Subcutaneous abdominal adipose tissue (tissue), 5 donors: ENCODE data around the gene ABCB11.

Experiments used
- H3K27ac ChIP-seq: one replicate; pipeline ENCODE4 v1.7.0; 2013; ENCODE audit warnings: low read depth, mild to moderate bottlenecking, inconsistent platforms, low read length, moderate library complexity
- H3K27me3 ChIP-seq, 5 donors: one replicate each; pipeline ENCODE4 v1.7.0; 2013; ENCODE audit warnings: low read length in 5 of 5, inconsistent platforms in 1 of 5; ENCODE audit not compliant: control insufficient read depth in 5 of 5, insufficient read depth in 4 of 5
- H3K36me3 ChIP-seq, 5 donors: one replicate each; pipeline ENCODE4 v1.7.0; 2013; ENCODE audit warnings: low read length in 5 of 5; ENCODE audit not compliant: control insufficient read depth in 5 of 5, insufficient read depth in 5 of 5
- H3K4me1 ChIP-seq, 5 donors: one replicate each; pipeline ENCODE4 v1.7.0; 2013; ENCODE audit warnings: low read length in 5 of 5, mild to moderate bottlenecking in 3 of 5, moderate library complexity in 1 of 5; ENCODE audit not compliant: control insufficient read depth in 5 of 5, insufficient read depth in 5 of 5
- H3K4me3 ChIP-seq, 5 donors: one replicate each; pipeline ENCODE4 v1.7.0; 2013; ENCODE audit warnings: low read length in 5 of 5, low read depth in 1 of 5
- H3K9ac ChIP-seq, 5 donors: one replicate each; pipeline ENCODE4 v1.7.0; 2013; ENCODE audit warnings: low read length in 5 of 5, mild to moderate bottlenecking in 4 of 5, moderate library complexity in 3 of 5
- H3K9me3 ChIP-seq, 5 donors: one replicate each; pipeline ENCODE4 v1.7.0; 2013; ENCODE audit warnings: low read length in 5 of 5; ENCODE audit not compliant: control insufficient read depth in 5 of 5
- donor health status: healthy.
- donor health status: healthy.
- donor health status: healthy.
- donor health status: healthy.
- donor health status: healthy.

Gene ABCB11

GRCh38 chr2:168903888-168904287 lies 127.2 kb downstream of the ABCB11 start:
- Histone ChIP-seq H3K36me3 (no peaks in the 10 kb centered on the region), H3K27ac (no peak overlapping the region), H3K27me3 (peaks cover 0 to 5% (median 2%) of the 10 kb centered on the region in 5 donors), H3K4me1 (no peaks in the 10 kb centered on the region), H3K9ac (no peak overlapping the region), H3K9me3 (no peaks in the 10 kb centered on the region), H3K4me3 (no peak overlapping the region)

GRCh38 chr2:168901003-168901402 lies 130.1 kb downstream of the ABCB11 start, which contains the start of gene G6PC2:
G6PC2 (plus strand) TSS chr2:168901291; CDS start chr2:168901332, 41 bp downstream.
- Histone ChIP-seq H3K9me3 (no peaks in the 10 kb centered on the region), H3K4me1 (no peaks in the 10 kb centered on the region), H3K27ac (no peak within 1 kb of the TSS), H3K36me3 (no peaks in the 10 kb centered on the region), H3K27me3 (no peaks in the 10 kb centered on the region), H3K4me3 (no peak within 1 kb of the TSS), H3K9ac (no peak within 1 kb of the TSS)

GRCh38 chr2:168897449-168897848 lies 133.7 kb downstream of the ABCB11 start:
- Histone ChIP-seq H3K4me3 (no peak overlapping the region), H3K4me1 (no peaks in the 10 kb centered on the region), H3K36me3 (no peaks in the 10 kb centered on the region), H3K9ac (no peak overlapping the region), H3K27me3 (no peaks in the 10 kb centered on the region), H3K9me3 (no peaks in the 10 kb centered on the region), H3K27ac (no peak overlapping the region)

GRCh38 chr2:168896783-168897182 lies 134.3 kb downstream of the ABCB11 start:
- Histone ChIP-seq H3K9ac (no peak overlapping the region), H3K27ac (no peak overlapping the region), H3K4me1 (no peaks in the 10 kb centered on the region), H3K9me3 (no peaks in the 10 kb centered on the region), H3K36me3 (no peaks in the 10 kb centered on the region), H3K4me3 (no peak overlapping the region), H3K27me3 (no peaks in the 10 kb centered on the region)

GRCh38 chr2:168895771-168896170 lies 135.4 kb downstream of the ABCB11 start:
- H3K36me3 ChIP-seq = no peaks in the 10 kb centered on the region
- H3K27me3 ChIP-seq = no peaks in the 10 kb centered on the region
- H3K4me3 ChIP-seq = no peak overlapping the region
- H3K27ac ChIP-seq = no peak overlapping the region
- H3K9me3 ChIP-seq = no peaks in the 10 kb centered on the region
- H3K4me1 ChIP-seq = no peaks in the 10 kb centered on the region
- no peak overlapping the region for H3K9ac ChIP-seq

GRCh38 chr2:168894720-168895119 lies 136.4 kb downstream of the ABCB11 start:
- Histone ChIP-seq H3K27ac (no peak overlapping the region), H3K27me3 (no peaks in the 10 kb centered on the region), H3K36me3 (no peaks in the 10 kb centered on the region), H3K4me1 (peaks cover 0 to 10% (median 8%) of the 10 kb centered on the region in 5 donors), H3K9ac (no peak overlapping the region), H3K9me3 (no peaks in the 10 kb centered on the region), H3K4me3 (no peak overlapping the region)

- Histone ChIP-seq H3K27ac (no peak overlapping the region), H3K4me3 (no peak overlapping the region), H3K27me3 (no peaks in the 10 kb centered on the region), H3K36me3 (no peaks in the 10 kb centered on the region), H3K9me3 (no peaks in the 10 kb centered on the region), H3K9ac (no peak overlapping the region), H3K4me1 (peaks cover 0 to 11% (median 9%) of the 10 kb centered on the region in 5 donors)
Observed at GRCh38 chr2:168894101-168894500, 137.0 kb downstream of the ABCB11 start.

GRCh38 chr2:168892327-168892726 lies 138.8 kb downstream of the ABCB11 start:
- H3K27me3 ChIP-seq = no peaks in the 10 kb centered on the region
- peaks cover 0 to 11% (median 9%) of the 10 kb centered on the region in 5 donors for H3K4me1 ChIP-seq
- H3K4me3 ChIP-seq = no peak overlapping the region
- H3K27ac ChIP-seq = no peak overlapping the region
- H3K36me3 ChIP-seq = no peaks in the 10 kb centered on the region
- no peak overlapping the region for H3K9ac ChIP-seq
- no peaks in the 10 kb centered on the region for H3K9me3 ChIP-seq

- Histone ChIP-seq H3K4me3 (peak within 1 kb of the TSS in 4 of 5 donors; percentile 65 to 77 (median 70)), H3K4me1 (peaks cover 0 to 11% (median 9%) of the 10 kb centered on the region in 5 donors), H3K9ac (peak within 1 kb of the TSS in 1 of 5 donors; percentile 11), H3K36me3 (no peaks in the 10 kb centered on the region), H3K27ac (no peak within 1 kb of the TSS), H3K27me3 (no peaks in the 10 kb centered on the region), H3K9me3 (no peaks in the 10 kb centered on the region)
Observed at GRCh38 chr2:168890006-168890782, 140.9 kb downstream of the ABCB11 start, which contains the start of gene SPC25. SPC25 (minus strand) TSS chr2:168890430; CDS start chr2:168889519, 911 bp downstream.

- no peaks in the 10 kb centered on the region for H3K27me3 ChIP-seq
- H3K9me3 ChIP-seq = no peaks in the 10 kb centered on the region
- peak overlapping the region in 1 of 5 donors; percentile 11 for H3K9ac ChIP-seq
- H3K27ac ChIP-seq = no peak overlapping the region
- peaks cover 0 to 11% (median 9%) of the 10 kb centered on the region in 5 donors for H3K4me1 ChIP-seq
- H3K4me3 ChIP-seq = peak overlapping the region in 2 of 5 donors; percentile 66 to 77
- no peaks in the 10 kb centered on the region for H3K36me3 ChIP-seq
Observed at GRCh38 chr2:168889635-168890005, 141.5 kb downstream of the ABCB11 start.
